Aorta (tissue), 5 donors: ENCODE measurements around the gene ASGR1. TPM values are rescaled to one million over a fixed set of nuclear protein-coding genes. Genes with fewer than 3 reads are reported as not detected.
"Not testable (repeated sequence)": the region's sequence is repeated elsewhere in the genome, so short reads cannot be mapped to it uniquely, and the experiment has no call there.

Experiments used
- ATAC-seq: fragments of 200-7000 bp; cut with Tn5 transposase; one replicate; pipeline ENCODE4 v1.9.1; 2022; ENCODE audit warnings: moderate library complexity; ENCODE audit not compliant: low FRiP score
- DNase-seq, 2 donors: peaks; one replicate each; pipeline ENCODE4 v3.0.0-alpha.2; 2020
- H3K27ac ChIP-seq, 2 donors: one replicate each; pipeline ENCODE4 v1.5.1; 2013; ENCODE audit warnings: low read length in 2 of 2, mild to moderate bottlenecking in 2 of 2, moderate library complexity in 2 of 2, control low read depth in 1 of 2, inconsistent platforms in 1 of 2, low read depth in 1 of 2
- H3K27me3 ChIP-seq, 2 donors: one replicate each; pipeline ENCODE4 v1.6.1; 2013; ENCODE audit warnings: control low read depth in 1 of 2, low read length in 1 of 2, mild to moderate bottlenecking in 1 of 2, moderate library complexity in 1 of 2; ENCODE audit not compliant: insufficient read depth in 2 of 2, control insufficient read depth in 1 of 2
- H3K36me3 ChIP-seq, 2 donors: one replicate each; pipeline ENCODE4 v1.6.1; 2013; ENCODE audit warnings: control low read depth in 1 of 2, low read length in 1 of 2, mild to moderate bottlenecking in 1 of 2; ENCODE audit not compliant: insufficient read depth in 2 of 2, control insufficient read depth in 1 of 2
- H3K4me1 ChIP-seq, 2 donors: one replicate each; pipeline ENCODE4 v1.6.1; 2013; ENCODE audit warnings: low read length in 2 of 2, control low read depth in 1 of 2, mild to moderate bottlenecking in 1 of 2, moderate library complexity in 1 of 2; ENCODE audit not compliant: insufficient read depth in 2 of 2, control insufficient read depth in 1 of 2
- H3K4me3 ChIP-seq, 2 donors: one replicate each; pipeline ENCODE4 v1.5.1; 2013; ENCODE audit warnings: low read length in 2 of 2, control low read depth in 1 of 2, mild to moderate bottlenecking in 1 of 2
- H3K9me3 ChIP-seq: one replicate; pipeline ENCODE4 v1.6.1; 2013; ENCODE audit warnings: mild to moderate bottlenecking, low read length; ENCODE audit not compliant: control insufficient read depth
- WGBS, 2 donors: extraction: QIAGEN DNeasy Blood & Tissue Kit; methylation state at CpG; one replicate each; pipeline ENCODE4 v1.1.7; 2013; 5-methylcytosine and 5-hydroxymethylcytosine counted together
- intact Hi-C, 2 donors: fragments of 100-400 bp; cut with DNase I; formaldehyde crosslinking; loops; one replicate each; pipeline versions ENCODE4 v1.14.2 to v1.15.0; 2022
- polyA plus RNA-seq, 2 donors: library from polyadenylated mRNA; stranded (reverse); fragments of 200-250 nt; gene quantifications; one replicate each; pipeline ENCODE4 v1.2.3, GENCODE V29; 2013
- total RNA-seq, 2 donors: library from RNA; stranded (reverse); fragmentation: NEBNext Ultra II Directional; extraction: Animal tissue kit (Norgen Biotek cat#: 25700); gene quantifications; one replicate each; pipeline ENCODE4 v1.2.1, GENCODE V29; 2021
- donor health status: healthy with polysubstance abuse.
- donor health status: Bipolar disorder and iron deficiency.
- donor health status: DM: no; HTN: no; CAD: no.
- donor health status: DM: no; HTN: no; CAD: no.
- donor health status: DM: yes; HTN: yes; CAD: no.

Gene ASGR1
- total and polyA plus RNA-seq, 4 donors: 2.0 to 5.4 (median 3.2) TPM

- intact Hi-C loops: no loop called here
- ATAC-seq: no peak
- Histone ChIP-seq H3K4me3 (no peak overlapping the region), H3K36me3 (no peaks in the 10 kb centered on the region), H3K27me3 (no peaks in the 10 kb centered on the region), H3K9me3 (no peaks in the 10 kb centered on the region), H3K27ac (no peak overlapping the region), H3K4me1 (no peaks in the 10 kb centered on the region)
- WGBS, 2 donors: 85 to 91% methylated on average over 5 of the region's 5 CpGs
- DNase-seq: no peak
Measured at GRCh38 chr17:7175330-7175733, 3.8 kb downstream of the ASGR1 start.

GRCh38 chr17:7174603-7175326, 4.4 kb downstream of the ASGR1 start:
- Histone ChIP-seq H3K9me3 (no peaks in the 10 kb centered on the region), H3K36me3 (no peaks in the 10 kb centered on the region), H3K27me3 (no peaks in the 10 kb centered on the region), H3K27ac (no peak overlapping the region), H3K4me1 (no peaks in the 10 kb centered on the region), H3K4me3 (no peak overlapping the region)
- DNase-seq (peak; percentile 6 to 13), ATAC-seq (peak; percentile 4)
- intact Hi-C loops: no loop called here
- WGBS, 2 donors: 83 to 87% methylated on average over 7 of the region's 7 CpGs

GRCh38 chr17:7173687-7174602, 5.2 kb downstream of the ASGR1 start:
- no peaks in the 10 kb centered on the region for H3K9me3 ChIP-seq
- H3K4me3 ChIP-seq: no peak overlapping the region
- peak; percentile 49 for ATAC-seq
- H3K36me3 ChIP-seq: no peaks in the 10 kb centered on the region
- H3K27me3 ChIP-seq: no peaks in the 10 kb centered on the region
- no peaks in the 10 kb centered on the region for H3K4me1 ChIP-seq
- peak; percentile 79 to 86 for DNase-seq
- 53 to 57% methylated on average over 69 of the region's 69 CpGs for WGBS, 2 donors
- intact Hi-C loops: no loop called here
- no peak overlapping the region for H3K27ac ChIP-seq

GRCh38 chr17:7172522-7173191, 6.5 kb downstream of the ASGR1 start:
- ATAC-seq, H3K27me3 ChIP-seq, H3K9me3 ChIP-seq, intact Hi-C loops, H3K4me1 ChIP-seq, H3K27ac ChIP-seq, H3K36me3 ChIP-seq, H3K4me3 ChIP-seq: not testable (repeated sequence)
- DNase-seq: peak; percentile 26 to 30
- WGBS, 2 donors: 92 to 93% methylated on average over 18 of the region's 18 CpGs

GRCh38 chr17:7169565-7169908, 9.6 kb downstream of the ASGR1 start:
- peak; percentile 22 to 28 for DNase-seq
- H3K27me3 ChIP-seq, H3K36me3 ChIP-seq, intact Hi-C loops, H3K4me3 ChIP-seq, H3K4me1 ChIP-seq, ATAC-seq, H3K27ac ChIP-seq, H3K9me3 ChIP-seq: not testable (repeated sequence)
- 93 to 97% methylated on average over 7 of the region's 7 CpGs for WGBS, 2 donors

GRCh38 chr17:7168841-7169564, 10.2 kb downstream of the ASGR1 start:
- H3K9me3 ChIP-seq, H3K4me3 ChIP-seq, ATAC-seq, intact Hi-C loops, H3K4me1 ChIP-seq, H3K27me3 ChIP-seq, H3K27ac ChIP-seq, H3K36me3 ChIP-seq: not testable (repeated sequence)
- 89 to 90% methylated on average over 10 of the region's 10 CpGs for WGBS, 2 donors
- DNase-seq: peak in 1 of 2 donors; percentile 24

GRCh38 chr17:7167832-7168231, 11.3 kb downstream of the ASGR1 start:
- intact Hi-C loops: no loop called here
- peak in 1 of 2 donors; percentile 26 for DNase-seq
- no peaks in the 10 kb centered on the region for H3K36me3 ChIP-seq
- H3K27me3 ChIP-seq: peaks cover 0 to 4% of the 10 kb centered on the region in 2 donors
- no peak for ATAC-seq
- H3K4me3 ChIP-seq: no peak overlapping the region
- no peak overlapping the region for H3K27ac ChIP-seq
- no peaks in the 10 kb centered on the region for H3K4me1 ChIP-seq
- 47 to 53% methylated on average over 4 of the region's 4 CpGs for WGBS, 2 donors
- H3K9me3 ChIP-seq: peaks cover 2% of the 10 kb centered on the region

- H3K36me3 ChIP-seq: no peaks in the 10 kb centered on the region
- no peak overlapping the region for H3K4me3 ChIP-seq
- H3K9me3 ChIP-seq: peaks cover 2% of the 10 kb centered on the region
- no peak for ATAC-seq
- 93% methylated on average over 7 of the region's 7 CpGs for WGBS, 2 donors
- H3K4me1 ChIP-seq: no peaks in the 10 kb centered on the region
- H3K27me3 ChIP-seq: peaks cover 0 to 4% of the 10 kb centered on the region in 2 donors
- intact Hi-C loops: no loop called here
- peak; percentile 11 to 34 for DNase-seq
- H3K27ac ChIP-seq: no peak overlapping the region
Measured at GRCh38 chr17:7166873-7167272, 12.3 kb downstream of the ASGR1 start.
